Prostate gland (tissue), 2 donors: ENCODE measurements around the gene ADAMTSL1.

Experiments
- CTCF ChIP-seq, 4 experiments: fragments of 200-600 bp in 2 of 4; fragments of 450-650 bp in 2 of 4; sonication (generic) in 2 of 4; IDR thresholded peaks; 1 replicate in 3 of 4; 2 replicates in 1 of 4; pipeline ENCODE4 v1.5.1; 2016 to 2019; ENCODE audit warnings: antibody characterized with exemption in 4 of 4, mild to moderate bottlenecking in 2 of 4, moderate library complexity in 2 of 4
- POLR2A ChIP-seq: fragments of 450-650 bp; IDR thresholded peaks from one replicate; pipeline ENCODE4 v1.6.1; 2016; ENCODE audit warnings: antibody characterized with exemption, mild to moderate bottlenecking
- POLR2AphosphoS5 ChIP-seq: sonication (generic); formaldehyde crosslinking; IDR thresholded peaks from one replicate; pipeline ENCODE4 v1.6.1; 2017; ENCODE audit warnings: antibody characterized with exemption

- TF ChIP-seq CTCF (IDR thresholded peaks at IDR 0.05) (no peak), POLR2A (no peak), POLR2AphosphoS5 (no peak)
Observed at GRCh38 chr9:18864516-18864915, 390.6 kb downstream of the ADAMTSL1 start.
